ENCODE measurements around the gene SPAG7.
"Not testable (repeated sequence)": the region's sequence is repeated elsewhere in the genome, so short reads cannot be mapped to it uniquely, and the experiment has no call there.

Gene SPAG7

DNA sequence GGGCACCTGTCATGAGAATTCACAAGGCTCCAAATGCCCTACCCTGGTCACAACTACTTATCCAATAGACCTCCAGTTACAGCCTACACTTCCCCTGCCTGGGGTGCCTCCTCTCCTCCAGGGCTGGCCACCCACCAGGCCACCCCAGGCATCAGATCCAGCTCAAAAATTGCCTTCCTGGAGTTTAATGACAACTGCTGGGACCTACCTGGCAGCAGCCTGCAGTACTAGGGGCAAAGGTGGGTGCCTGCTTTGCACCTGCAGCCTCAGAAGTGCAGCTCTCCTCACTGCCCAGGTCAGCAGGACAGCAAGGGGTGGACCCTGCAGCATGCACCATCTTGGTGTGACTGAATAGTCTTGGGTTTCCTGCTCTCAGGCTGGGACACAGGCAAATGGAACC, 32.0 kb downstream of the SPAG7 start:
- DNase-seq: no peak

DNA sequence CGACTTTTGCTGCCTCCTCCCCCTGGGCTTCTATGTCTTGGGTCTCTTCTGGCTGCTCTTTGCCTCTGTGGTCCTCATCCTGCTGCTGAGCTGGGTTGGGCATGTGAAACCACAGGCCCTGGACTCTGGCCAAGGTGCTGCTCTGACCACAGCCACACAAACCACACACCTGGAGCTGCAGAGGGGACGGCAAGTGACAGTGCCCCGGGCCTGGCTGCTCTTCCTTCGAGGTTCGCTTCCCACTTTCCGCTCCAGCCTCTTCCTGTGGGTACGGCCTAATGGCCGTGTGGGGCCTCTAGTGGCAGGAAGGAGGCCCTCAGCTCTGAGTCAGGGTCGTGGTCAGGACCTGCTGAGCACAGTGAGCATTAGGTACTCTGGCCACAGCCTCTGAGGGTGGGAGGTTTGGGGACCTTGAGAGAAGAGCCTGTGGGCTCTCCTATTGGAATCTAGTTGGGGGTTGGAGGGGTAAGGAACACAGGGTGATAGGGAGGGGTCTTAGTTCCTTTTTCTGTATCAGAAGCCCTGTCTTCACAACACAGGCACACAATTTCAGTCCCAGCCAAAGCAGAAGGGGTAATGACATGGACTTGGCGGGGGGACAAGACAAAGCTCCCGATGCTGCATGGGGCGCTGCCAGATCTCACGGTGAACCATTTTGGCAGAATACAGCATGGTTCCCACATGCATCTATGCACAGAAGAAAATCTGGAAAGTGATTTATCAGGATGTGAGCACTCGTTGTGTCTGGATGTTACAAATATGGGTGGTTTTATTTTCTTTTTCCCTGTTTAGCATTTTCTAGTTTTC, 33.2 kb downstream of the SPAG7 start:
- DNase-seq: peak; percentile 34

DNA sequence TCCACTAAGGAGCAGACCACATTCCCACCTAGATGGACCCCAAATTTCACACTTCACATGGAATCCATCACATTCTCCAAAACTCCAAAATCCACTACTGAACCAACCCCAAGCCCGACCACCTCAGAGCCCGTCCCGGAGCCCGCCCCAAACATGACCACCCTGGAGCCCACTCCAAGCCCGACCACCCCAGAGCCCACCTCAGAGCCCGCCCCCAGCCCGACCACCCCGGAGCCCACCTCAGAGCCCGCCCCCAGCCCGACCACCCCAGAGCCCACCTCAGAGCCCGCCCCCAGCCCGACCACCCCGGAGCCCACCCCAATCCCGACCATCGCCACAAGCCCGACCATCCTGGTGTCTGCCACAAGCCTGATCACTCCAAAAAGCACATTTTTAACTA, 34.0 kb downstream of the SPAG7 start:
- DNase-seq: no peak

DNA sequence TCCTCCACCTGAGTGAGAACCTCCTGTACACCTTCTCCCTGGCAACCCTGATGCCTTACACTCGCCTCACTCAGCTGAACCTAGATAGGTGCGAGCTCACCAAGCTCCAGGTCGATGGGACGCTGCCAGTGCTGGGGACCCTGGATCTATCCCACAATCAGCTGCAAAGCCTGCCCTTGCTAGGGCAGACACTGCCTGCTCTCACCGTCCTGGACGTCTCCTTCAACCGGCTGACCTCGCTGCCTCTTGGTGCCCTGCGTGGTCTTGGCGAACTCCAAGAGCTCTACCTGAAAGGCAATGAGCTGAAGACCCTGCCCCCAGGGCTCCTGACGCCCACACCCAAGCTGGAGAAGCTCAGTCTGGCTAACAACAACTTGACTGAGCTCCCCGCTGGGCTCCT, 34.9 kb downstream of the SPAG7 start:
- no peak for DNase-seq

DNA sequence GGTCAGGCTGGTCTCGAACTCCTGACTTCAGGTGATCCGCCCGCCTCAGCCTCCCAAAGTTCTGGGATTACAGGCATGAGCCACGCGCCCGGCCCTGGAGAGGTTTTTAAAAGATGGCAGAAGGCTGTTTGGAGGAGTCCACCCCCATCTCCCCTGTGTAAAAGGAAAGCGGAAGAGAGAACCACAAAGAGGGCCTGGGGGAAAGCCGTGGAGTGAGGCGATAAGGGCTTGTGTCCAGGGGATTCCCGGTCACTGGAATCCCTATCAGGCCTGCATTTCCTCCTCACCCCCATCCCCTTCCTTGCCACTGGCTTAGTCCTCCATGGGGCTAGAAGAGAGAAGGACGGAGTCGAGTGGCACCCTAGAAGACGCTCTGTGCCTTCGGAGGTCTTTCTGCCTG, 35.7 kb downstream of the SPAG7 start, which contains the start of gene GP1BA:
GP1BA (plus strand) TSS at position 315 of the 400 bp plus-strand sequence. CDS start 328 bp downstream, outside the sequence.
- DNase-seq: no peak

- DNase-seq: no peak
Observed at GRCh38 chr17:4928881-4929280, 38.7 kb downstream of the SPAG7 start.

DNA sequence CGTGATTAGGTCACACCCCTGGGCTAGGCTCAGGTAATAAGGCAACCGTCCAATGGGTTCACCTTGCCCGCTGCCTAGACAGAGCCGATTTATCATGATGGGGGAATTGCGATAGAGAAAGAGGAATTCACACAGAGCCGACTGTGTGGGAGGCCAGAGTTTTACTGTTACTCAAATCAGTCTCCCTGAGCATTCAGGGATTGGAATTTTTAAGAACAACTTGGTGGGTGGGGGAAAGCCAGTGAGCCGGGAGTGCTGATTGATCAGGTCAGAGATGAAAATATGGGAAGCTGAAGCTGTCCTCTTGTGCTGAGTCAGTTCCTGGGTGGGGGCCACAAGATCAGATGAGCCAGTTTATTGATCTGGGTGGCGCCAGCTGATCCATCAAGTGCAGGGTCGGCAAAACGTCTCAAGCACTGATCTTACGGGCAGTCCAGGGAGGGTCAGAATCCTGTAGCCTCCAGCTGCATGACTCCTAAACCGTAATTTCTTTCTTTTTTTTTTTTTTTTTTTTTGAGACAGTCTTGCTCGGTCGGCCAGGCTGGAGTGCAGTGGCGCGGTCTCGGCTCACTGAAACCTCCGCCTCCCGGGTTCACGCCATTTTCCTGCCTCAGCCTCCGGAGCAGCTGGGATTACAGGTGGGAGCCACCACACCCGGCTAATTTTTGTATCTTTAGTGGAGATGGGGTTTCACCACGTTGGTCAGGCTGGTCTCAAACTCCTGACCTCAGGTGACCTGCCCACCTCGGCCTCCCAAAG, 40.9 kb downstream of the SPAG7 start:
- not testable (repeated sequence) for DNase-seq

DNA sequence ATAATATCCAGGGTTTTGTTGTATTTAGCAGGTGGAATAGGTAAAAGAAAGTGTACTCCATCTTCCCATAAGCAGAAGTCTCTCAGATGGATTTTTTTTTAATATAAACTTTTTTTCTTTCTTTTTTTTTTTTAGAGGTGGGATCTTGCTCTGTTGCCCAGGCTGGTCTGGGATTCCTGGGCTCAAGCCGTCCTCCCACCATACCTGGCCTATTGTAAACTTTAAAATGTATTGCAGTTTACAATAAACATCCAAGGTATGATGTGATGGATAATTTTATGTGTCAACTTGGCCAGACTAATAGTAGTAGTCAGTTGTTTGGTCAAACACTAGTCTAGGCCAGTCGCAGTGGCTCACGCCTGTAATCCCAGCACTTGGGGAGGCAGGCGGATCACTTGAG, 46.3 kb downstream of the SPAG7 start:
- no peak for DNase-seq

GRCh38 chr17:4920351-4921048, 47.1 kb downstream of the SPAG7 start:
- DNase-seq: no peak

DNA sequence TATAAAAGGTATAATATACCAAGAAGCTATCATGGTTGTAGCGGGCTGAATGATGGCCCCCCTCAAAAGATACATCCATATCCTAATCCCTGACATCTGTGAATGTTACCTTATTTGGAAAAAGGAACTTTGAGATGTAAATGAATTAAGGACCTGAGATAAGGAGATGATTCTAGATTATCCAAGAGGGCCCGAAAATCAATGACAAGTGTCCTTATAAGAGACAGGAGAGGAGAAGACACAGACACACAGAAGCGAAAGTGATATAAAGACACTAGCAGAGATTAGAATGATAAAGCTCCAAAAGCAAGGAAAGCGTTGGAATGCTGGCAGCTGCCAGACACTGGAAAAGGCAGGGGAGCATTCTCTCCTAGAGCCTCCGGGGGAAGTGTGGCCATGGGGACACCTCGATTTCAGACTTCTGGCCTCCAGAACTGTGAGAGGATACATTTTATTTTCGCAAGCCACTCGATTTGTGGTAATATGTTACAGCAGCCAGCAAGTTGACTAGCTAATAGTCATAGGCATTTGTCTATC, 48.0 kb downstream of the SPAG7 start:
- DNase-seq: no peak

- not testable (repeated sequence) for DNase-seq
Observed at GRCh38 chr17:4914551-4914950, 53.1 kb downstream of the SPAG7 start.

GRCh38 chr17:4913994-4914393, 53.6 kb downstream of the SPAG7 start:
- no peak for DNase-seq

Measured in CD4-positive, alpha-beta T cell treated with Interleukin-21 for 1 hour (primary cell).